Osteocyte (in vitro differentiated cells): ENCODE results near the gene KDM5D. TPM values are rescaled to one million over a fixed set of nuclear protein-coding genes. Genes with fewer than 3 reads are reported as not detected.

ENCODE experiments used
- DNase-seq: peaks from one replicate; pipeline ENCODE4 v3.0.0; 2021; ENCODE audit warnings: mixed read lengths; ENCODE audit not compliant: unreplicated experiment; ENCODE audit errors: extremely low spot score
- H3K27ac Mint-ChIP-seq: one replicate; pipeline ENCODE4 v1.8.0; 2021; ENCODE audit warnings: mild to moderate bottlenecking, mixed read lengths; ENCODE audit not compliant: unreplicated experiment
- H3K27me3 Mint-ChIP-seq: one replicate; pipeline ENCODE4 v1.8.0; 2021; ENCODE audit warnings: mixed read lengths; ENCODE audit not compliant: unreplicated experiment
- H3K36me3 Mint-ChIP-seq: one replicate; pipeline ENCODE4 v1.8.0; 2021; ENCODE audit warnings: mixed read lengths; ENCODE audit not compliant: unreplicated experiment
- H3K4me1 Mint-ChIP-seq: one replicate; pipeline ENCODE4 v1.8.0; 2021; ENCODE audit warnings: mixed read lengths; ENCODE audit not compliant: unreplicated experiment
- H3K4me3 Mint-ChIP-seq: one replicate; pipeline ENCODE4 v1.8.0; 2021; ENCODE audit warnings: mild to moderate bottlenecking, moderate library complexity, mixed read lengths; ENCODE audit not compliant: unreplicated experiment
- H3K9me3 Mint-ChIP-seq: one replicate; pipeline ENCODE4 v1.8.0; 2021; ENCODE audit warnings: mixed read lengths; ENCODE audit not compliant: unreplicated experiment
- CTCF ChIP-seq: fragments of 200-600 bp; sonication (generic); IDR thresholded peaks from 2 replicates; pipeline ENCODE4 v1.5.0; 2021; ENCODE audit warnings: antibody characterized with exemption, mild to moderate bottlenecking, moderate library complexity
- total RNA-seq: library from RNA; stranded (reverse); gene quantifications from 2 replicates; pipeline ENCODE4 v1.2.1, GENCODE V29; 2021

KDM5D gene
- total RNA-seq, 1 donor from 2014 or later = not detected

- Mint-ChIP-seq H3K36me3 (no peaks in the 10 kb centered on the region), H3K27me3 (no peaks in the 10 kb centered on the region), H3K9me3 (no peaks in the 10 kb centered on the region), H3K4me3 (no peak overlapping the region), H3K4me1 (no peaks in the 10 kb centered on the region), H3K27ac (no peak overlapping the region)
- DNase-seq = no peak
- TF ChIP-seq CTCF = no peak
Measured at GRCh38 chrY:19698495-19698894, 46.0 kb downstream of the KDM5D start.

GRCh38 chrY:19680821-19681220 is 63.7 kb downstream of the KDM5D start:
- Mint-ChIP-seq H3K4me1 (no peaks in the 10 kb centered on the region), H3K27ac (no peak overlapping the region), H3K36me3 (no peaks in the 10 kb centered on the region), H3K27me3 (no peaks in the 10 kb centered on the region), H3K4me3 (no peak overlapping the region), H3K9me3 (no peaks in the 10 kb centered on the region)
- DNase-seq = no peak
- no peak for TF ChIP-seq CTCF
